Trophoblast cell (in vitro differentiated cells and primary cell): ENCODE results near the gene PPP1R12C.

ENCODE experiments used
- DNase-seq, 2 donors: peaks; one replicate each; pipeline ENCODE4 v3.0.0-alpha.2; 2016
- H2AFZ ChIP-seq: 2 replicates; pipeline ENCODE4 v1.6.1; 2013; ENCODE audit warnings: low read length, moderate library complexity, mild to moderate bottlenecking; ENCODE audit not compliant: insufficient read depth, poor library complexity
- H2AK5ac ChIP-seq: 2 replicates; pipeline ENCODE4 v1.6.1; 2013; ENCODE audit warnings: mild to moderate bottlenecking, low read length
- H2BK120ac ChIP-seq: 2 replicates; pipeline ENCODE4 v1.6.1; 2013; ENCODE audit warnings: low read length, mild to moderate bottlenecking, moderate library complexity; ENCODE audit not compliant: insufficient read depth, poor library complexity
- H2BK12ac ChIP-seq: 2 replicates; pipeline ENCODE4 v1.6.1; 2013; ENCODE audit warnings: mild to moderate bottlenecking, low read length, moderate library complexity
- H2BK5ac ChIP-seq: 2 replicates; pipeline ENCODE4 v1.6.1; 2013; ENCODE audit warnings: low read length, low read depth, moderate library complexity, mild to moderate bottlenecking; ENCODE audit not compliant: poor library complexity
- H3K14ac ChIP-seq: 2 replicates; pipeline ENCODE4 v1.6.1; 2013; ENCODE audit warnings: mild to moderate bottlenecking, low read length
- H3K18ac ChIP-seq: 2 replicates; pipeline ENCODE4 v1.6.1; 2013; ENCODE audit warnings: mild to moderate bottlenecking, low read length
- H3K23ac ChIP-seq: 2 replicates; pipeline ENCODE4 v1.6.1; 2013; ENCODE audit warnings: low read length
- H3K27ac ChIP-seq: 2 replicates; pipeline ENCODE4 v1.5.1; 2013; ENCODE audit warnings: low read depth, mild to moderate bottlenecking, inconsistent platforms, low read length, moderate library complexity
- H3K27me3 ChIP-seq: 2 replicates; pipeline ENCODE4 v1.6.1; 2013; ENCODE audit warnings: inconsistent platforms, mild to moderate bottlenecking, low read length, moderate library complexity; ENCODE audit not compliant: insufficient read depth
- H3K36me3 ChIP-seq, 2 experiments: 1 replicate in 1 of 2; 2 replicates in 1 of 2; pipeline ENCODE4 v1.6.1; 2013; ENCODE audit warnings: low read length in 2 of 2, mild to moderate bottlenecking in 2 of 2, moderate library complexity in 1 of 2; ENCODE audit not compliant: insufficient read depth in 2 of 2, control insufficient read depth in 1 of 2
- H3K4ac ChIP-seq: 2 replicates; pipeline ENCODE4 v1.6.1; 2013; ENCODE audit warnings: low read depth, mild to moderate bottlenecking, low read length, moderate library complexity
- H3K4me1 ChIP-seq, 2 experiments: 1 replicate in 1 of 2; 2 replicates in 1 of 2; pipeline ENCODE4 v1.6.1; 2013; ENCODE audit warnings: low read length in 2 of 2, mild to moderate bottlenecking in 2 of 2, moderate library complexity in 1 of 2; ENCODE audit not compliant: insufficient read depth in 2 of 2, control insufficient read depth in 1 of 2
- H3K4me2 ChIP-seq: 2 replicates; pipeline ENCODE4 v1.6.1; 2013; ENCODE audit warnings: inconsistent platforms, mild to moderate bottlenecking, low read length, moderate library complexity
- H3K4me3 ChIP-seq: 2 replicates; pipeline ENCODE4 v1.5.1; 2013; ENCODE audit warnings: mild to moderate bottlenecking, low read depth, low read length, inconsistent platforms
- H3K79me1 ChIP-seq: one replicate; pipeline ENCODE4 v1.6.1; 2013; ENCODE audit warnings: low read length
- H3K79me2 ChIP-seq: 2 replicates; pipeline ENCODE4 v1.6.1; 2013; ENCODE audit warnings: low read length, mild to moderate bottlenecking; ENCODE audit not compliant: control insufficient read depth, insufficient read depth, poor library complexity
- H3K9ac ChIP-seq: 2 replicates; pipeline ENCODE4 v1.6.1; 2013; ENCODE audit warnings: mild to moderate bottlenecking, low read length
- H3K9me3 ChIP-seq: 2 replicates; pipeline ENCODE4 v1.6.1; 2013; ENCODE audit warnings: low read depth, mild to moderate bottlenecking, control low read depth, inconsistent platforms, low read length; ENCODE audit not compliant: insufficient read depth
- H4K12ac ChIP-seq: 2 replicates; pipeline ENCODE4 v1.6.1; 2013; ENCODE audit warnings: low read depth, mild to moderate bottlenecking, low read length, moderate library complexity
- H4K8ac ChIP-seq: 2 replicates; pipeline ENCODE4 v1.6.1; 2013; ENCODE audit warnings: low read depth, mild to moderate bottlenecking, low read length, moderate library complexity
- H4K91ac ChIP-seq: one replicate; pipeline ENCODE4 v1.6.1; 2013; ENCODE audit warnings: low read depth, mild to moderate bottlenecking, low read length, moderate library complexity
- WGBS: extraction: QIAGEN DNeasy Blood & Tissue Kit; methylation state at CpG from one replicate; pipeline ENCODE4 v1.1.7; 2013; ENCODE audit warnings: missing lambda C conversion rate; ENCODE audit not compliant: insufficient read length, insufficient coverage; ENCODE audit errors: extremely low coverage; 5-methylcytosine and 5-hydroxymethylcytosine counted together

PPP1R12C gene

DNA sequence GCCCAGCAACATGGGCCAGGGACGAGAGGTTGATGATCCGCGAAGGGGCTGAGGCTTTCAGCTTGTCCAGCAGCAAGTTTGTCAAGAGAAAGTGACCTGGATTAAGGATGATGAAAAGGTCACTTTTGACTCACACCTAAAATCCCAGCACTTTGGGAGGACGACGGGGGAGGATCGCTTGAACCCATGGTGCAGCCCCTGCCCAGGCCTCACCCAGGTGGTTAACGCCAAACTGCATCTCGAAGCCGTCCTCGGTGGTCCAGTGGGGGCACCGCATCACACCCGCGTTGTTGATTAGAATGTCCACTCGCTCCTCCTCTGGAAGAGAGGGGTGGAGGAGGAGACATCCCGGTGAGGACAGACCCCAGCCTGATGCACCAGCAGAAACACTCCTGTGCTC lies 69.0 kb downstream of the PPP1R12C start:
- H3K9me3 ChIP-seq, result no peaks in the 10 kb centered on the region
- H3K79me2 ChIP-seq, result no peaks in the 10 kb centered on the region
- H4K12ac ChIP-seq, result no peak overlapping the region
- no peak for DNase-seq
- no peaks in the 10 kb centered on the region for H3K4me1 ChIP-seq
- no peak overlapping the region for H3K27ac ChIP-seq
- H3K9ac ChIP-seq, result no peak overlapping the region
- H3K4ac ChIP-seq, result no peak overlapping the region
- no peak overlapping the region for H2AFZ ChIP-seq
- no peak overlapping the region for H3K23ac ChIP-seq
- H4K8ac ChIP-seq, result no peak overlapping the region
- H3K14ac ChIP-seq, result no peak overlapping the region
- no peak overlapping the region for H2BK5ac ChIP-seq
- no peak overlapping the region for H2AK5ac ChIP-seq
- no peaks in the 10 kb centered on the region for H3K27me3 ChIP-seq
- H4K91ac ChIP-seq, result no peak overlapping the region
- H2BK120ac ChIP-seq, result no peak overlapping the region
- H3K79me1 ChIP-seq, result peaks cover 2% of the 10 kb centered on the region
- H3K36me3 ChIP-seq, result peaks cover 80% of the 10 kb centered on the region in 2 experiments
- no CpG with 5 or more reads among the region's 15 CpGs for whole genome bisulfite sequencing
- no peak overlapping the region for H3K4me2 ChIP-seq
- no peak overlapping the region for H3K4me3 ChIP-seq
- H2BK12ac ChIP-seq, result no peak overlapping the region
- no peak overlapping the region for H3K18ac ChIP-seq

- H2AK5ac ChIP-seq, result no peak overlapping the region
- WGBS, result no CpG with 5 or more reads among the region's 12 CpGs
- no peak overlapping the region for H4K12ac ChIP-seq
- H2BK5ac ChIP-seq, result no peak overlapping the region
- H3K27me3 ChIP-seq, result no peaks in the 10 kb centered on the region
- no peak overlapping the region for H3K4me2 ChIP-seq
- no peak overlapping the region for H3K27ac ChIP-seq
- H2BK120ac ChIP-seq, result no peak overlapping the region
- no peak overlapping the region for H2AFZ ChIP-seq
- no peak for DNase-seq
- H3K4ac ChIP-seq, result no peak overlapping the region
- H3K79me1 ChIP-seq, result peaks cover 2% of the 10 kb centered on the region
- no peak overlapping the region for H3K23ac ChIP-seq
- H3K36me3 ChIP-seq, result peaks cover 77 to 79% of the 10 kb centered on the region in 2 experiments
- no peak overlapping the region for H3K9ac ChIP-seq
- no peaks in the 10 kb centered on the region for H3K9me3 ChIP-seq
- no peak overlapping the region for H4K91ac ChIP-seq
- no peaks in the 10 kb centered on the region for H3K79me2 ChIP-seq
- no peak overlapping the region for H4K8ac ChIP-seq
- H3K18ac ChIP-seq, result no peak overlapping the region
- H3K14ac ChIP-seq, result no peak overlapping the region
- H2BK12ac ChIP-seq, result no peak overlapping the region
- H3K4me1 ChIP-seq, result no peaks in the 10 kb centered on the region
- H3K4me3 ChIP-seq, result no peak overlapping the region
Measured at GRCh38 chr19:55047951-55048350, 69.5 kb downstream of the PPP1R12C start.

- Histone ChIP-seq H2BK120ac (no peak overlapping the region), H4K91ac (no peak overlapping the region), H2AK5ac (no peak overlapping the region), H3K4me1 (no peaks in the 10 kb centered on the region), H3K23ac (no peak overlapping the region), H3K36me3 (peaks cover 77 to 81% of the 10 kb centered on the region in 2 experiments), H3K4me2 (no peak overlapping the region), H3K14ac (no peak overlapping the region), H3K79me1 (peaks cover 2% of the 10 kb centered on the region), H2AFZ (no peak overlapping the region), H2BK12ac (no peak overlapping the region), H3K9me3 (no peaks in the 10 kb centered on the region), H3K4me3 (no peak overlapping the region), H3K4ac (no peak overlapping the region), H3K9ac (no peak overlapping the region), H3K79me2 (no peaks in the 10 kb centered on the region), H4K8ac (no peak overlapping the region), H2BK5ac (no peak overlapping the region), H4K12ac (no peak overlapping the region), H3K27me3 (no peaks in the 10 kb centered on the region), H3K18ac (no peak overlapping the region), H3K27ac (no peak overlapping the region)
- no CpG with 5 or more reads among the region's 17 CpGs for WGBS
- DNase-seq, result no peak
Measured at GRCh38 chr19:55046975-55047622, 70.3 kb downstream of the PPP1R12C start.

- H3K79me2 ChIP-seq, result no peaks in the 10 kb centered on the region
- WGBS, result no CpG with 5 or more reads among the region's 30 CpGs
Measured at GRCh38 chr19:55044771-55045716, 72.4 kb downstream of the PPP1R12C start.

More at GRCh38 chr19:55044771-55045716, 72.4 kb downstream of the PPP1R12C start:
- no peak overlapping the region for H2BK12ac ChIP-seq
- H3K4ac ChIP-seq, result no peak overlapping the region
- no peak overlapping the region for H2BK5ac ChIP-seq
- no peak overlapping the region for H4K12ac ChIP-seq
- H3K23ac ChIP-seq, result no peak overlapping the region
- H3K79me1 ChIP-seq, result no peaks in the 10 kb centered on the region
- peaks cover 2% of the 10 kb centered on the region for H3K9me3 ChIP-seq
- H2AFZ ChIP-seq, result no peak overlapping the region
- no peak overlapping the region for H4K91ac ChIP-seq
- H2AK5ac ChIP-seq, result no peak overlapping the region
- H3K4me3 ChIP-seq, result no peak overlapping the region
- H3K9ac ChIP-seq, result no peak overlapping the region
- no peak overlapping the region for H3K27ac ChIP-seq
- H3K27me3 ChIP-seq, result no peaks in the 10 kb centered on the region
- H3K4me1 ChIP-seq, result no peaks in the 10 kb centered on the region
- no peak for DNase-seq
- peaks cover 67 to 75% of the 10 kb centered on the region in 2 experiments for H3K36me3 ChIP-seq
- H4K8ac ChIP-seq, result no peak overlapping the region
- no peak overlapping the region for H3K14ac ChIP-seq
- H2BK120ac ChIP-seq, result no peak overlapping the region
- no peak overlapping the region for H3K4me2 ChIP-seq
- no peak overlapping the region for H3K18ac ChIP-seq
